Naive thymus-derived CD4-positive, alpha-beta T cell (primary cell): Measurements from ENCODE around the gene ASB16. TPM values are rescaled to one million over a fixed set of nuclear protein-coding genes. Genes with fewer than 3 reads are reported as not detected.

Source experiments
- ATAC-seq: fragments of 150-1000 bp; cut with Tn5 transposase; 2 replicates; pipeline ENCODE4 v1.10.0; 2021; ENCODE audit warnings: mild to moderate bottlenecking, moderate library complexity
- CTCF ChIA-PET: fragments of 350-600 bp; sonication (Branson Sonifier 250); formaldehyde crosslinking; loops from one replicate; lab custom pipeline; 2021; ENCODE audit warnings: antibody characterized with exemption; lab: Charles Lee
- POLR2A ChIA-PET: fragments of 350-600 bp; sonication (Branson Sonifier 250); formaldehyde crosslinking; loops from one replicate; lab custom pipeline; 2021; ENCODE audit warnings: antibody characterized with exemption, inconsistent platforms; lab: Charles Lee
- DNase-seq, 9 donors: peaks; one replicate each; pipeline versions ENCODE4 v3.0.0 to v3.0.0-alpha.2; 2020 to 2022; ENCODE audit warnings: mixed read lengths in 1 of 9
- H3K27ac ChIP-seq: one replicate; pipeline ENCODE4 v1.7.0; 2013; ENCODE audit warnings: mild to moderate bottlenecking, low read depth, low read length, moderate library complexity
- H3K27me3 ChIP-seq, 2 donors: one replicate each; pipeline ENCODE4 v1.7.0; 2013; ENCODE audit warnings: low read length in 2 of 2, mild to moderate bottlenecking in 2 of 2, moderate library complexity in 2 of 2; ENCODE audit not compliant: control insufficient read depth in 2 of 2, insufficient read depth in 2 of 2
- H3K36me3 ChIP-seq, 3 experiments: 1 replicate in 2 of 3; 2 replicates in 1 of 3; pipeline ENCODE4 v1.7.0; 2013; ENCODE audit warnings: low read length in 3 of 3, mild to moderate bottlenecking in 3 of 3, moderate library complexity in 1 of 3; ENCODE audit not compliant: insufficient read depth in 3 of 3, control insufficient read depth in 2 of 3
- H3K4me1 ChIP-seq, 2 donors: one replicate each; pipeline ENCODE4 v1.7.0; 2013; ENCODE audit warnings: low read length in 2 of 2, mild to moderate bottlenecking in 2 of 2, moderate library complexity in 1 of 2; ENCODE audit not compliant: control insufficient read depth in 2 of 2, insufficient read depth in 2 of 2
- H3K4me3 ChIP-seq: 2 replicates; pipeline ENCODE4 v1.7.0; 2013; ENCODE audit warnings: mild to moderate bottlenecking, low read length
- H3K9me3 ChIP-seq, 3 experiments: 1 replicate in 2 of 3; 2 replicates in 1 of 3; pipeline ENCODE4 v1.7.0; 2013; ENCODE audit warnings: low read length in 3 of 3; ENCODE audit not compliant: control insufficient read depth in 2 of 3
- H3K27ac Mint-ChIP-seq, 9 donors: one replicate each; pipeline ENCODE4 v1.8.0; 2020 to 2022; ENCODE audit warnings: mixed read lengths in 9 of 9, mild to moderate bottlenecking in 8 of 9, moderate library complexity in 5 of 9, inconsistent platforms in 2 of 9
- H3K27me3 Mint-ChIP-seq, 5 donors: one replicate each; pipeline ENCODE4 v1.8.0; 2021 to 2022; ENCODE audit warnings: mixed read lengths in 5 of 5, mild to moderate bottlenecking in 1 of 5
- H3K36me3 Mint-ChIP-seq, 5 donors: one replicate each; pipeline ENCODE4 v1.8.0; 2020 to 2022; ENCODE audit warnings: mixed read lengths in 5 of 5, mild to moderate bottlenecking in 3 of 5, inconsistent platforms in 1 of 5
- H3K4me1 Mint-ChIP-seq, 7 donors: one replicate each; pipeline ENCODE4 v1.8.0; 2020 to 2022; ENCODE audit warnings: mixed read lengths in 7 of 7, mild to moderate bottlenecking in 3 of 7, inconsistent platforms in 1 of 7
- H3K4me3 Mint-ChIP-seq, 10 donors: one replicate each; pipeline ENCODE4 v1.8.0; 2020 to 2022; ENCODE audit warnings: mild to moderate bottlenecking in 10 of 10, mixed read lengths in 10 of 10, moderate library complexity in 6 of 10, inconsistent platforms in 2 of 10
- H3K9me3 Mint-ChIP-seq, 11 donors: one replicate each; pipeline ENCODE4 v1.8.0; 2020 to 2022; ENCODE audit warnings: mixed read lengths in 11 of 11, mild to moderate bottlenecking in 4 of 11, inconsistent platforms in 1 of 11, moderate library complexity in 1 of 11
- intact Hi-C, 2 donors: fragments of 100-400 bp; cut with micrococcal nuclease; formaldehyde crosslinking; loops; one replicate each; pipeline ENCODE4 v1.15.1; 2023
- polyA plus RNA-seq, 2 donors: library from polyadenylated mRNA; unstranded; fragments of 300-500 nt; fragmentation: Illumina TruSeq; gene quantifications; one replicate each; pipeline ENCODE4 v1.2.3, GENCODE V29; 2021
- total RNA-seq, 6 experiments: library from RNA in 5 of 6; stranded (reverse) in 5 of 6; gene quantifications; 1 replicate in 5 of 6; 2 replicates in 1 of 6; pipeline ENCODE4 v1.2.3 and lab custom pipeline; 2021 to 2026

The ASB16 gene
- total and polyA plus RNA-seq, 7 experiments from 2014 or later = 0.08 to 0.34 TPM; not detected in 5

DNA sequence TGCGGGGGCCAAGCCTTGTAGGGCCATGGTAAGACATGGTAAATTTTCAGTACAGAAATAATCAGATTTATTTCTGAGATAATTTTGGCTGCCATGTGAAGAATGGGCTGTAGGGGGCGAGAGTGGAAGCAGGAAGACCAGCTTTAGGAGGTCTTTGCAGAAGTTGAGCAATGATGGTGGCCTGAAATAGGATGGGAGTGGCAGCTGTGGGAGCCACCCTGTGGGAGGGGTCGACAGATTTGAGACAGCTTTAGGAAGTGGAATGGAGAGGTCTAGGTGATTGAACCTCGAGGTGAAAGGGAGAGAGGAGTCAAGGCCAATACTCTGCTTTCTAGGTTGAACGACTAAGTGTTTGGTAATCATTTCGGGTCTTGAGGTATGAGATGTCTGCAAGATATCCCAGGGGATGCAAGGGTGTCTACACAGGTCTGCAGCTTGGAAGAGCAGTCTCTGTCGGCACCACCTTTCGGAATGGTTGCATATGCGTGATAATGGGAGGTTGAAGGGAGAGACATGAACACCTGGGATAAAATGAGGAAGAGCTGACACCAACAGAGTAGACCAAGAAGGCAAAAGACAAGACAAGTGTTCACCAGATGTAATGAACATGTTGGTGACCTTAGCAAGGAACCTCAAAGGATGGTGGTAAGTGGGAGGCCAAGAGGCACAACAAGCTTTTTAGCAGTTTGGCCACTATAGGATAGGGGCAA lies 33.4 kb downstream of the ASB16 start:
- peak overlapping the region; percentile 6 to 96 (median 70) for H3K27ac Mint-ChIP-seq
- Histone ChIP-seq H3K36me3 (peaks cover 10 to 26% (median 11%) of the 10 kb centered on the region in 3 experiments), H3K27ac (peak overlapping the region; percentile 32)

DNA sequence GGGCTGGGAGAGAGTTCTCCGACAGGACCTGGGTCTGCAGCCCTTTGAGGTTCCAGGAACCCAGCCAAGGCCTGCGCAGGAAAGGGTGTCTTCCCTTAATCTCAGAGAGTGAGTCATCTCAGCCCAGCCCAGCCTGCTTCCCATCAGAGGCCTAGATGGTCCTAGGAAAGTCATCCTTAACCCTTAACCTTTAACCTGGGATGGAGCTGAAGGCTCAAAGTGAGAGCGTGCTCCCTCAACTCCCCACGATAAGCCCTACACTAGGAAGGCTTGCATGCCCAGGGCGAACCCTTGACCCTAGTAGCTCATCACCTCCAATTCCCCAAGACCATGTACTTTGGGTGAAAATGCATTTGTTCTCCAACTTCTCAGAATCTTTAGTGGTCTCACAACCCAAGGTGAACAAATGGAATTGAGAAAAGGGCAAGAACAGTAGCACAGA lies 34.0 kb downstream of the ASB16 start:
- Histone ChIP-seq H3K36me3 (peaks cover 12 to 30% (median 14%) of the 10 kb centered on the region in 3 experiments), H3K4me3 (no peak overlapping the region), H3K4me1 (peaks cover 14 to 17% of the 10 kb centered on the region in 2 donors), H3K9me3 (no peaks in the 10 kb centered on the region), H3K27me3 (no peaks in the 10 kb centered on the region), H3K27ac (peak overlapping the region; percentile 32)
- DNase-seq = peak in 1 of 9 donors; percentile 20
- Mint-ChIP-seq H3K27ac (peak overlapping the region in 6 of 9 donors; percentile 32 to 75 (median 66)), H3K4me1 (peaks cover 28 to 52% (median 46%) of the 10 kb centered on the region in 7 donors), H3K9me3 (peaks cover 0 to 3% (median 0%) of the 10 kb centered on the region in 11 donors), H3K36me3 (peaks cover 5 to 18% (median 10%) of the 10 kb centered on the region in 5 donors), H3K27me3 (no peaks in the 10 kb centered on the region), H3K4me3 (no peak overlapping the region)
- intact Hi-C loops = loop anchor here in 1 of 2 donors (5.0 kb wide), 1 partner anchor 298 kb away; the partner anchor contains the start of gene GPATCH8
- ATAC-seq = no peak
- CTCF ChIA-PET = interaction anchor here (1.0 to 1.3 kb wide), 4 partner anchors 11 to 141 kb away, joined by 3 to 6 read pairs (median 4); partner anchors contain the start of gene GRN
- POLR2A ChIA-PET = interaction anchor here (1.1 to 12.1 kb wide), 4 partner anchors 11 to 124 kb away, joined by 3 to 319 read pairs (median 66); partner anchors contain the start of genes TMUB2 and UBTF

More for the DNA sequence above, 33.4 kb downstream of the ASB16 start:
- intact Hi-C loops = loop anchor here in 1 of 2 donors (5.0 kb wide), 1 partner anchor 298 kb away; the partner anchor contains the start of gene GPATCH8
- Mint-ChIP-seq H3K4me1 (peaks cover 28 to 52% (median 46%) of the 10 kb centered on the region in 7 donors), H3K27me3 (no peaks in the 10 kb centered on the region), H3K36me3 (peaks cover 5 to 18% (median 10%) of the 10 kb centered on the region in 5 donors), H3K4me3 (peak overlapping the region in 4 of 10 donors; percentile 26 to 52 (median 30)), H3K9me3 (peaks cover 0 to 3% (median 0%) of the 10 kb centered on the region in 11 donors)
- CTCF ChIA-PET = interaction anchor here (0.5 to 1.3 kb wide), 6 partner anchors 8 to 141 kb away, joined by 3 to 6 read pairs (median 3); partner anchors contain the start of gene GRN
- no peaks in the 10 kb centered on the region for H3K9me3 ChIP-seq
- peak in 7 of 9 donors; percentile 37 to 55 (median 43) for DNase-seq
- no peak for ATAC-seq
- POLR2A ChIA-PET = interaction anchor here (1.1 to 12.1 kb wide), 4 partner anchors 12 to 125 kb away, joined by 3 to 319 read pairs (median 66); partner anchors contain the start of genes TMUB2 and UBTF
- H3K27me3 ChIP-seq = no peaks in the 10 kb centered on the region
- peaks cover 14 to 17% of the 10 kb centered on the region in 2 donors for H3K4me1 ChIP-seq
- no peak overlapping the region for H3K4me3 ChIP-seq

DNA sequence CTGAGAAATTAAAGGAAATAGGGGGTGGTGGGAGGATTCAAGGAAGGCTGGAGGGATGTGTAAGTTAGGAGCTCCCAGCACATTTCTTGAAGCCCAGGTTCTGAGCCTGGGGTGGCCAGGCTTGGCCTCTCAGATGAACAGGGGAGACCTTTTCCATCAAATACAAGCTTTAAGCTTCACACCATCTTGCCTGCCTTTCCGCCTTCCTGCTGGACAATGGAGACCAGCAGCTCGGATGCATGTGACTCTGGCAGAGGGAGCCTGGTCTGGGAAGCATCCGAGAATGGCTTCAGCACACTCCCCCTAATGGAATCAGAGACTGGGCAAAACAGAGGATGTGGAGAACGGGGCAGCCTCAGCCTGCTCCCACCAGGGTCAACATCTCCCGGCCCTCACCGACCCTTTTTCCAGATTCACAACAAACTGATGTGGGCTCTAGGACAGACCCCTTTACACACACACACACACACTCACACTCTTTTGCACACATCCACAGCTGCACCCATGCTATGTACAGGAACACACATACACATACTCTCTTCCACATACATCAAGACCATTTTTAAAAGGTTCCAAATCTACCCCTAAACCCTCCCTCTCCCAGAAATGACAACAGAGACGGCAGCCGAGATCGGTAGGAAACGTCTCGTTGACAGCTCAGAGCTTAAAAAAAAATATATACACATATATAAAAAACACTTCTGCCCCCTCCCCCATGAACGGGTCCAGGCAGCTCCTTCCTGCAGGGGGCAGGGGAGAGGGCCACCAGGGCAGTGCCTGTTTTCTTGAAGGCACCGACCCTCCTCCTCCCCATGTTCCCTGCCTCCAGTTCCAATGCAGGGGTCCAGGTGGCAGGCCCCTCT lies 35.7 kb downstream of the ASB16 start:
- H3K4me1 Mint-ChIP-seq = peaks cover 28 to 57% (median 48%) of the 10 kb centered on the region in 7 donors
- ATAC-seq = no peak
- Histone ChIP-seq H3K27ac (no peak overlapping the region), H3K36me3 (peaks cover 19 to 41% (median 19%) of the 10 kb centered on the region in 3 experiments), H3K27me3 (no peaks in the 10 kb centered on the region), H3K4me3 (no peak overlapping the region), H3K4me1 (peaks cover 22 to 30% of the 10 kb centered on the region in 2 donors), H3K9me3 (no peaks in the 10 kb centered on the region)
- peak in 1 of 9 donors; percentile 20 for DNase-seq
- H3K27me3 Mint-ChIP-seq = no peaks in the 10 kb centered on the region
- no peak overlapping the region for H3K4me3 Mint-ChIP-seq
- H3K36me3 Mint-ChIP-seq = peaks cover 5 to 24% (median 11%) of the 10 kb centered on the region in 5 donors
- intact Hi-C loops = no loop called here
- ChIA-PET POLR2A (interaction anchor here (0.5 to 7.9 kb wide), 6 partner anchors 8 to 602 kb away, joined by 3 to 135 read pairs (median 5); partner anchors contain the start of gene UBTF), CTCF (interaction anchor here (0.7 to 1.8 kb wide), 2 partner anchors 23 to 124 kb away, joined by 3 to 8 read pairs; no protein-coding TSS in a partner anchor)
- H3K9me3 Mint-ChIP-seq = peaks cover 0 to 3% (median 0%) of the 10 kb centered on the region in 11 donors
- peak overlapping the region in 8 of 9 donors; percentile 27 to 77 (median 54) for H3K27ac Mint-ChIP-seq

DNA sequence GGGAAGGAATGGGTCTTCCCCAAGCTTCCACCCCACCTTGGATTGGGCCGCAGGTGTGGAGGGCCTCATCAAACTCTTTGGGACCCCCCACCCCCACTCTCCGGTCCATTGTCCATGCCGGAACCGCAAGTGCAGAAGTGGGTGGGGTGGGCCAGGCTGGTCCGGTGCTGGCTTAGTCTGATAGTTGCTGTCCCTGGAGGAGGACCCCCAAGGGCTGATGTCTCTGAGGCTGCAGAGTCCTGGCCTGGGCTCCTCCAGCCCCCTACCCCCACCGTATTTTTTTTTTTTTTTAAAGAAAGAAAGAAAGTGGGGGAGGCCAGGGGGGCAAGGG lies 36.3 kb downstream of the ASB16 start:
- intact Hi-C loops = no loop called here
- Mint-ChIP-seq H3K4me3 (no peak overlapping the region), H3K9me3 (peaks cover 0 to 3% (median 0%) of the 10 kb centered on the region in 11 donors)

DNA sequence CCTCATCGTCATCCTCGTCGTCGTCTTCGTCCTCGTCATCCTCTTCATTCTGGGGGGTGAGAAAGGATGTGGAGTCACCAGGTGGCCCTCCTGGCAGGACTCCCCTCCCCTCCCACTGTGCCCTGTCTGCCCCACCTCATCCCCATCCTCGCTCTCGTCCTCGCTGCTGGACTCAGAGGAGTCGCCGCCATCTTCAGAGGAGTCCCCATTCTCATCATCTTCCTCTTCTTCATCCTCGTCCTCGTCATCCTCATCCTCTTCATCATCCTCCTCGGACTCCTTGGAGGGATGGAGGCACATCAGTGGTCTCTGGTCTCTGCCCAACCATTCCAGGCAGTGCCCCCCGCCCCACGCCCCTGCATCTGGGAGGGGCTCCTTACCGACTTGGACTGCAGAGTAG lies 36.8 kb downstream of the ASB16 start:
- Histone ChIP-seq H3K27ac (no peak overlapping the region), H3K27me3 (no peaks in the 10 kb centered on the region), H3K4me3 (no peak overlapping the region), H3K9me3 (no peaks in the 10 kb centered on the region), H3K36me3 (peaks cover 19 to 51% (median 23%) of the 10 kb centered on the region in 3 experiments), H3K4me1 (peaks cover 22 to 32% of the 10 kb centered on the region in 2 donors)
- DNase-seq (no peak), ATAC-seq (no peak)
- H3K4me1 Mint-ChIP-seq = peaks cover 22 to 61% (median 49%) of the 10 kb centered on the region in 7 donors
- POLR2A ChIA-PET = interaction anchor here (0.6 to 7.9 kb wide), 4 partner anchors 12 to 123 kb away, joined by 3 to 135 read pairs (median 5); partner anchors contain the start of gene UBTF
- peak overlapping the region in 3 of 9 donors; percentile 40 to 72 (median 48) for H3K27ac Mint-ChIP-seq
- peaks cover 0 to 3% (median 0%) of the 10 kb centered on the region in 11 donors for H3K9me3 Mint-ChIP-seq
- peak overlapping the region in 1 of 10 donors; percentile 59 for H3K4me3 Mint-ChIP-seq
- intact Hi-C loops = no loop called here
- no peaks in the 10 kb centered on the region for H3K27me3 Mint-ChIP-seq
- CTCF ChIA-PET = interaction anchor here (1.8 kb wide), 1 partner anchor 123 kb away, joined by 8 read pairs; no protein-coding TSS in a partner anchor
- H3K36me3 Mint-ChIP-seq = peaks cover 5 to 24% (median 13%) of the 10 kb centered on the region in 5 donors

More for the DNA sequence above, 36.3 kb downstream of the ASB16 start:
- ChIA-PET CTCF (interaction anchor here (1.8 kb wide), 1 partner anchor 124 kb away, joined by 8 read pairs; no protein-coding TSS in a partner anchor), POLR2A (interaction anchor here (1.0 to 7.9 kb wide), 5 partner anchors 8 to 124 kb away, joined by 3 to 135 read pairs (median 6); partner anchors contain the start of gene UBTF)
- Histone ChIP-seq H3K27ac (no peak overlapping the region), H3K27me3 (no peaks in the 10 kb centered on the region), H3K9me3 (no peaks in the 10 kb centered on the region), H3K36me3 (peaks cover 19 to 47% (median 23%) of the 10 kb centered on the region in 3 experiments), H3K4me1 (peaks cover 22 to 32% of the 10 kb centered on the region in 2 donors), H3K4me3 (no peak overlapping the region)
- Mint-ChIP-seq H3K4me1 (peaks cover 22 to 61% (median 50%) of the 10 kb centered on the region in 7 donors), H3K27ac (peak overlapping the region in 1 of 9 donors; percentile 61), H3K27me3 (no peaks in the 10 kb centered on the region), H3K36me3 (peaks cover 5 to 24% (median 13%) of the 10 kb centered on the region in 5 donors)
- ATAC-seq (no peak), DNase-seq (no peak)
